MG63 (cell line): Measurements from ENCODE around the gene RNF113B. TPM values are rescaled to one million over a fixed set of nuclear protein-coding genes. Genes with fewer than 3 reads are reported as not detected.
A peak's percentile ranks its signal among the peaks of the same experiment; 100 is the strongest.

Experiments used
- DNase-seq: peaks from one replicate; pipeline ENCODE4 v3.0.0-alpha.2; 2020
- H3K27me3 ChIP-seq: fragments of 250-450 bp; sonication (Bioruptor Pico); 2 replicates; pipeline ENCODE4 v1.5.1; 2020; ENCODE audit warnings: mild to moderate bottlenecking, moderate library complexity
- H3K36me3 ChIP-seq: fragments of 250-450 bp; sonication (Bioruptor Pico); 2 replicates; pipeline ENCODE4 v1.5.1; 2020; ENCODE audit warnings: mild to moderate bottlenecking, moderate library complexity
- H3K4me3 ChIP-seq: fragments of 250-450 bp; sonication (Bioruptor Pico); 2 replicates; pipeline ENCODE4 v1.5.1; 2020; ENCODE audit warnings: mild to moderate bottlenecking, moderate library complexity
- H3K9me3 ChIP-seq: fragments of 250-450 bp; sonication (Bioruptor Pico); 2 replicates; pipeline ENCODE4 v1.5.1; 2020; ENCODE audit warnings: mild to moderate bottlenecking, moderate library complexity
- total RNA-seq: library from RNA; depleted of rRNA; stranded (reverse); fragments of >200 nt; shearing (Covaris generic); gene quantifications from 2 replicates; pipeline ENCODE4 v1.2.3, GENCODE V29; 2014; ENCODE audit warnings: low replicate concordance

The RNF113B gene
- total RNA-seq, 1 experiment from 2014 or later = not detected

DNA sequence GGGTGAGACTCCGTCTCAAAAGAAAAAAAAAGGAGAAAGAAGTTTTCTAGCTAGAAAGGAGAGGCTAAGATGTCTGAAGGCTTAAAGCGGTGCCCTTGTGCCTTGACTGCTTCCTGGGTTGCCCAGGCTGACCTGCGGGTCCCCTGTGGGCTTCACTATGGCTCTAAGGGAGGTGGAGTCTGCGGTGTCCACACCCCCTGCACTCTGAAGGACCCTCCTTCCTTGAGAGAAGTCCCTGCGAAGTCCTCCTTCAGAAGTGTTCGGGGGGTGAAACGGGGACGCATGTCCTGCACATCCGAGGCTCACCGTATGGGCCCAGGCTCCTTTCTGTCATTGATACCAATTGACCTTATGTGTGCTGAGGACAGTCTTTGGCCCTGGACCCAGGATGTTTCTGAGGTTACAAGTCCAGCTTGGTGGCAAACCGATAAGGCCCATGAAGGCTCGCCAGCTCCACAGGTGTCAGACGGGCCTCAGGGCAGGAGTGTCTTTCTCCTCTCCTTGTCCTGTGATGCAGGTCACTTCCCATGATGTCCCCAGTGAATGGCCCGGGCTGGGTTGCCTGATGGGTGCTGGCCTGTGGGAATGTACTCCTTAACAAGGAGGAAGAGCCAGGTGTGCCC is 11.6 kb upstream of the RNF113B start:
- Histone ChIP-seq H3K36me3 (no peaks in the 10 kb centered on the region), H3K9me3 (no peaks in the 10 kb centered on the region), H3K27me3 (no peaks in the 10 kb centered on the region), H3K4me3 (no peak overlapping the region)
- no peak for DNase-seq

DNA sequence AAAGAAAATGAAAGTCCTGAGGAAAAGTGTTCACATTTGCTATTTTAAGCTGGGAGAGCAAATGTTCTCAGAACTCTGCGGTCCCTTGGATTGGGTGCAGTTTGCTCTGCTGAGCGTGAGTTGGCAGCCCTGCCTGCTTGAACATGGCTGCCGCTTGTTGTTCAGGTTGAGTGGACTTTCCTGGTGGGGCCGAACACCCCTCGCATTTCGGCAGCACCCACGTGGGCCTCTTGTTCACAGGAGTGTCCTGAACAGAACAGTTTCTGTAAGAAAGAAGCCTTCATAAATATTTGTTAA is 10.8 kb upstream of the RNF113B start:
- Histone ChIP-seq H3K9me3 (no peaks in the 10 kb centered on the region), H3K27me3 (no peaks in the 10 kb centered on the region), H3K36me3 (no peaks in the 10 kb centered on the region), H3K4me3 (no peak overlapping the region)
- no peak for DNase-seq

DNA sequence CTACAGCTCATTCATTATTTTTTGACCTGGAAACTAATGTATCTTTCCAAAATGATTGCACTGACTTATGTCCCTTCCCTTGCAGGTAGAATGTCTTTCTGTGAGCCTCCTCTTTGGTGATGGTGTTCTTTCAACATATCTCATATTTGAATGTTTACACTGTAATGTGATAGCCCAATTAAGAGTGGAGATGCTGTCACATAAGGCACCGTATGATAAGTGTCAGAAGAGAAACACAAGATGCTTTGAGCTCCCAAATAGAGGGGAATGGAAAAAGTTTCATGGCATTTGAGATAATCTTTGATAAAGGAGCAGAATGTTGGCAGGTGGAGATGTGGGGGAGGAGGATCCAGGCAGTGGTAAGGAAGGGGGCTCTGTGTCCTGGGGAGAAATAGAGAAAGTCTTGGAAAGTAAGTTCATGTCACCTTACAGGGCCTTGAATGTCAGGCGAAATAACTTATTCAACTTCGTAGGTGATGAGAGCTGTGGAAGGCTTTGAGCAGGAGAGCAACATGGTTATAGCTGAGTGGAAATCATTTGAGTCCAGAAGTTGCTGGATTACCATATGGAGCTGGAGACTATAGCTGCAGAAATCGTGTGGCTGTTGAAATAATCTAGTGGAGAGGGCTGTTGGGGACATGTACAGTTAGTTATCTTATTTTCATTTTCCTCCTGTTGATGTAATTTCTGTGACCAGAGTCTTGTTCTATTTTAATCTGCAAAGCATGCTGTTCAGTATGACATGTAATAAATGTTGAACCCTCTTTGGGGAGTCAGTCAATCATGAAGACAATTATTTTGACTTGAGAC is 10.3 kb upstream of the RNF113B start:
- DNase-seq = no peak
- Histone ChIP-seq H3K36me3 (no peaks in the 10 kb centered on the region), H3K9me3 (no peaks in the 10 kb centered on the region), H3K27me3 (no peaks in the 10 kb centered on the region), H3K4me3 (no peak overlapping the region)

DNA sequence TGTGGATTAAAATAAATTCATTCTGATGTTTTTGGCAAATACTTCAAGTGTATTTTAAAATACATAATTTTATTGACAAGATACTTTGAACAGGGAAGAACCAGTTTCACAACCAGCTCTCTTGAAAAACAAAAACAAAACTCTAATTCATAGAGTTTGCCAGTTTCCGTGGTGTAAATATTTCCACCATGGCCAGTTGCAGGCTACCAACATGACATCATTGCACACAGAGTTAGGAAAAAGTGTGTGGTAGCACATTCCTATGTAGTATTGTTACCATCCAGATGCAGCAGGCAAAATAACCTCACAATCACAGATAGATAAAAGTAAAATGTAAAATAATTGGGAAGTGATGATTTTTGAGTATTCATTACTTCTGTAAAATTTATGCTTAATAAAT is 7.7 kb upstream of the RNF113B start:
- H3K27me3 ChIP-seq = no peaks in the 10 kb centered on the region
- no peaks in the 10 kb centered on the region for H3K36me3 ChIP-seq
- H3K9me3 ChIP-seq = no peaks in the 10 kb centered on the region
- no peak overlapping the region for H3K4me3 ChIP-seq
- no peak for DNase-seq

DNA sequence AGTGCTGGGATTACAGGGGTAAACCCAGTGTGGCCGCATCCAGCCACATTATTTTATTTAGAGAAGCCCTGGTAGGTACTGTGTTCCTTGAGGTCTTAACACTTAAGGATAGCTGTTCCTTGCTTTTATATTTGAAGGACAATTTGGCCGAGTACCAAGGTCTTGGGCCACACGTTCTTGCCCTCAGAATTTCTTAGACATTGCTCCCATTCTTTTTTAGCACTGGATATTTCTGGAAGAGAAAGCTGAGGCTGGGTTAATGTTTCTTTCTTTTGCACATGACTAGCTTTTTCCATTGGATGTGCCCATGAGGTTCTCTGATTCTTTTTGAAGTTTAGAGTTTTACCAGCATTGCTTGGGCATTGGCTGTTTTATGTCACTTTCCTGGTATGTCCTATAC is 5.5 kb upstream of the RNF113B start:
- Histone ChIP-seq H3K36me3 (peaks cover 10% of the 10 kb centered on the region; the same call in 1 of the 2 replicates), H3K27me3 (no peaks in the 10 kb centered on the region), H3K9me3 (no peaks in the 10 kb centered on the region), H3K4me3 (no peak overlapping the region)
- DNase-seq = no peak

DNA sequence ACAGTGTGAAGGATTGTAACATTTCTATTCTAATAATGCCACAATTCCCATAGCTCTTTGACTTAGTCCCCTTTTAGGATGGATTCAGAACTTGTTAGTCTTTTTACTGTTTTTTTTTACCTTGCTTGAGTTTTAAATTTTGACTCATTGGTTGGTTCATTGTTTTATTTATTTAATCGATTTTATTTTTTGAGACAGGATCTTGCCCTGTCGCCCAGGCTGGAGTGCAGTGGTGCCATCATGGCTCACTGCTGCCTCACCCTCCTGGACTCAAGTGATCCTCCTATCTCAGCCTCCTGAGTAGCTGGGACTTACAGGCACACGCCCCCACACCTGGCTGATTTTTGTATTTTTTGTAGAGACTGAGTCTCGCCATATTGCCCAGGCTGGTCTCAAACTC is 5.1 kb upstream of the RNF113B start:
- Histone ChIP-seq H3K27me3 (no peaks in the 10 kb centered on the region), H3K9me3 (no peaks in the 10 kb centered on the region), H3K36me3 (peaks cover 10% of the 10 kb centered on the region; the same call in 1 of the 2 replicates), H3K4me3 (no peak overlapping the region)
- DNase-seq = no peak

DNA sequence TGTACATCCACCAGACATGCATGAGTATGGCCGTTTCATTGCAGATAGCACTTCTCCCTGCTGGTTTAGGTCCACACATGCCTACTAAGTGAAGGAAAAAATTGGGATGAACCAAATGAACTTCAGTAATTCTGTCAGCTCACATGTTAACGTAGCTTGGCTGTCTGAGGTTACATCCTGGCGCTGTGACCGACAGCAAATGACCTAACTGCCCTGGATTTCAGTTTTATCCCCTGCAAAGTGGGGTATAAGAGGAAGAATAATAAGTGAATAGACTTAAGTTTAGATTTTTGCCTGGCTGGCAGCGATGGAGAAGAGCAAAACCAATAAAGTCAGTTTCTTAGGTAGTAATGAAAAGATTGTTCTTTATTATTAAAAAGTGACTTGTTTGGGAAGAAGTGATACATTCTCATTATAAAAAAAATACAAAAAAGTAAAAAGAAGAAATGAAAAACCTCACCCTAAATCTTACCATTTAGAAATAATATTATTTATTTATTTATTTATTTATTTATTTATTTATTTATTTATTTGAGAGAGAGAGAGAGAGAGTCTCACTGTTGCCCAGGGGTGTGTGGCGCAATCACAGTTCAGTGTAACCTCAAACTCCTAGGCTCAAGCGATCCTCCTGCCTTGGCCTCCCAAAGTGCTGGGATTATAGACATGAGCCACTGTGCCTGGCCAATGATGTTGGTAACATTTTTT is 4.2 kb upstream of the RNF113B start:
- Histone ChIP-seq H3K36me3 (peaks cover 10% of the 10 kb centered on the region; the same call in 1 of the 2 replicates), H3K27me3 (no peaks in the 10 kb centered on the region), H3K9me3 (no peaks in the 10 kb centered on the region), H3K4me3 (no peak overlapping the region)
- DNase-seq = peak; percentile 23

DNA sequence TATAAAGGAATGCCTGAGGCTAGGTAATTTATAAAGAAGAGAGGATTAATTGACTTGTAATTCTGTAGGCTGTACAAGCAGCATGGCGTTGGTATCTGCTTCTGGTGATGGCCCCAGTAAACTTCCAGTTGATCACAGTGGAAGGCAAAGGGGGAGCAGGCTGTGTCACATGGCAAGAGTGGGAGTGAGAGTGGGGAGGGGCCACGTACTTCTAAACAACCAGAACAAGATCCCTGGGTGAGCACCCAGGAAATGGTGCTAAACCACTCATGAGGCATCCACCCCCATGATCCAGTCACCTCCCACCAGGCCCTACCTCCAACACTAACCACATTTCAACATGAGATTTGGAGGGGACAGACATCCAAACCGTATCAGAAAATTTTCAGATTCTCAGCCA is 3.0 kb upstream of the RNF113B start:
- no peaks in the 10 kb centered on the region for H3K9me3 ChIP-seq
- no peak overlapping the region for H3K4me3 ChIP-seq
- peak; percentile 13 for DNase-seq
- H3K27me3 ChIP-seq = no peaks in the 10 kb centered on the region
- peaks cover 10% of the 10 kb centered on the region; the same call in 1 of the 2 replicates for H3K36me3 ChIP-seq

DNA sequence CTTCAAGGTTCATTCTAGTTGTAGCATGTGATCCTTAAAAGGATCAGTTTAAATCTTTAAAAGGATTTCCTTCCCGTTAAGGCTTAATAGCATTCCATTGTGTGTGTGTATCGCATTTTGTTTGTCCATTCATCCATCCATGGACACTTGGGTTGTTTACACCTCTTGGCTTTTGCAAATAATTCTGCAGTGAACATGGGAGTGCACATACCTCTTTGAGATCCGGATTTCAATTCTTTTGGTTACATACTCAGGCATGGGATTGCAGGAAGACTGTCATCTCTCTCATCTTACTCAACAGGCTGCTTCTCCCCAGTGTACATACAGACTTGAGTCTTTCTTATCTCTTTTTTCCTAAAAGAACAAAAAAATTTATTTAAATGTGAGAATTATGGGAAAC is 1.2 kb downstream of the RNF113B start:
- DNase-seq = no peak
- no peaks in the 10 kb centered on the region for H3K9me3 ChIP-seq
- H3K36me3 ChIP-seq = peaks cover 10% of the 10 kb centered on the region; the same call in 1 of the 2 replicates

DNA sequence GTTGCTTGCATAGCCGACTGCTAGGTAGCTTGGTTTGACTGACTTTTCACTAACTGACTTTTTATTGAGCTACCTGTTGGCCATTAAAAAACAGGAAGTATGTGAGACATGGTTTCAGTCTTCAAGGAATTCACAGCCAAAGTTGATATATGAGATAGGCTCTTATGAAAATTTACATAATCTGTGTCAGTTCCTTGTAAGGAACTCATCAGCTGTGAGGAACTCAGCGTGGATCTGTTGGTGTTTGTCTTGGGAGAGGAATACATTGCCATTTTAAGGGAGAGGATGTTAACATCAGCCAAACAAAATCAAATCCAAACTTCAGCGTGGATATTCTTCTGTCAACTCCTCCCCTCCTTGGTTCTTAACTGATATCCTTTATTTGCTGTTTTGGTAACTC is 2.0 kb downstream of the RNF113B start:
- H3K4me3 ChIP-seq = no peak overlapping the region
- DNase-seq = no peak
- peaks cover 10% of the 10 kb centered on the region; the same call in 1 of the 2 replicates for H3K36me3 ChIP-seq
- no peaks in the 10 kb centered on the region for H3K9me3 ChIP-seq
- no peaks in the 10 kb centered on the region for H3K27me3 ChIP-seq

More for the DNA sequence above, 1.2 kb downstream of the RNF113B start:
- H3K4me3 ChIP-seq = no peak overlapping the region
- no peaks in the 10 kb centered on the region for H3K27me3 ChIP-seq

DNA sequence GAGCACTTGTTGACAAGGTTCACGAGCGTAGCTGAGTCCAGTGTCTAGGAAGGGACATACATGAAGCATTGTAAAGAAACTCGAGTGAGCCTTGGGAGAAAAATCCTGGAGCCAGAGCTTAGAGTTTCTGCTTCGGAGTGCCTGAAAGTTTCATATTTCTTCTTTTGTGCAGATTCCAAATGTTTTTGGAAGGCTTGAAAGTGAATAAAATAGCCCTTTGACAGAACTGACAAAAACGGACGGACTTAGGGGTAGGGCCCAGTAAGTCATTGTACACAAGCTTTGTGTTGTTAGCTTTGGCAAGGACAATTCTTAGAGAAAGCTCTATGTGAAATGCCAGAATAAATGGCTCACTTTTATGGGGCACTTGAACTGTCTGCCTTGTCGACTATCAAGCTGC is 2.8 kb downstream of the RNF113B start:
- H3K27me3 ChIP-seq = no peaks in the 10 kb centered on the region
- H3K4me3 ChIP-seq = no peak overlapping the region
- H3K36me3 ChIP-seq = peaks cover 10% of the 10 kb centered on the region; the same call in 1 of the 2 replicates
- H3K9me3 ChIP-seq = no peaks in the 10 kb centered on the region
- no peak for DNase-seq

DNA sequence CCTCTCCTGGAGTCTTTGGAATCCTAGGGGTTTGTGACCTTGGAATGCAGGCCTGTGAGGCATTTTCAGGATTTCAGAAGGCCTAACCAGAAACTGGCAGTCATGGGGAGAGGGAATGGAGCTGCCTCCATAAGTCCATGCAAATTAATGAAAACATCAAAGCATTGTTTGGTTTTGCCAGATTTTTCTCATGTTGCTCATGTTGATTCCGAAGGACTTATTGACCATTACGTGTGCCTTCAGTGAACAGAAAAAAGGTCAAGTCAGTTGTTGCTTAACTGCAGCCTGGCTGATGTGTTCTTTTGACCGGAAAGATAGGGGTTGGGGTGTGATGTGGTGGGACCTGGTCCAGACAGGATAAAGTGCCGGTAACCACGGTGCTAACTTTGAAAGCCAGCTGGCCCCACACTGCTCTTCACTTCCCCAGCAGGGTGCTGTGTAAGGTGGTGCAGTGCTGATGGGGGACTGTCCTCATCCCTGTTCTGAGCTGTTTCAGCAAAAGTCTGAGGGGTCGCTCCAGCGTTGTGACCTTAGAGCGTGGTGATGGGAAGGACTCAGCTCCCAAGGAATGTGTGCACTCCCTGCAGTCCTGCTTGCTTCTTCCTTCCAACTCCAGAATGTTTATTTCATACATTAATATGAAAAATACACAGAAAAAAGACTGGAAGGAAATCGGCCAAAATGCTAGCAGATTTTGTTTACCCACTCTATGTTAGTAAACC is 3.5 kb downstream of the RNF113B start:
- peaks cover 4% of the 10 kb centered on the region; the same call in 1 of the 2 replicates for H3K36me3 ChIP-seq
- H3K27me3 ChIP-seq = no peaks in the 10 kb centered on the region
- H3K9me3 ChIP-seq = no peaks in the 10 kb centered on the region
- no peak overlapping the region for H3K4me3 ChIP-seq
- peak; percentile 83 for DNase-seq

DNA sequence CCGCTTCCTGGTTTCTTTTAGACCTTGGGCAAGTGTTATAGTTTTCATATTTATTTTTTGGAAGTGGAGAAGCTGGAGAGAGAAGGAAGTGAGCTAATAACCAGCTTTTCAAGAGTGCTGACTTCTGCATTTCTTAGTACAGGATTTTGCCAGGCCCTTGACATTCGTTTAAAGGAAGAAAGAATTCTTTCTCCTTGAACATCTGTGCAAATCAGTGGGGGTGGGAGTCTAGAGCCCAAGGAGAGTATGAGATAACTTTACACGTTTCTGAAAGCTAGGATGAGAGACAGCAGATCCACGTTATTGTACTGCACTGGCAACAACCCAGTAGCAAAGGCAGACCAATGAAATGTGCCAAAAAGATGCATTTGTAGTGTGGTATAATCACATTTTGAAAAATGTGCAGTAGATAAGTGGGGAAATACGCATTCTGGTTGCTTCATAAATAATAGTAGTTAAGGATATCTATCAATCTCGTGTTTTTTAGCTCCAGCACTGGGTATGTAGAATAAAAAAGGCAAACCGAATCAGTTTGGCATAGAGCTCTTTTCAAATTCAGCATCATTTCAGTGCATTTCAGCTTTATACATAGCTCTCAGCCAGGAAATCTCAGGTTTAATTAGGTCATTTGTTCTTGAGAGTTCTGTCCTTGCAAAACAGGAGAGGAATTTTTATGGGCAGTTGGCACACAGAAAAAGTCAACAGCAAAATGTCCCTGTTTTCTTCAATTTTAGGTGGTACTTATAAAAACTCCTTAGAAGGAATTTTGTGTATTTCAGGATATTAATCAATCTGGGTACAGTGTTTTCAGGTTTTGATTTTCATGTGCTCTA is 4.3 kb downstream of the RNF113B start:
- Histone ChIP-seq H3K4me3 (no peak overlapping the region; the same call in 1 of the 2 replicates), H3K27me3 (no peaks in the 10 kb centered on the region), H3K9me3 (no peaks in the 10 kb centered on the region), H3K36me3 (no peaks in the 10 kb centered on the region)
- DNase-seq = no peak

DNA sequence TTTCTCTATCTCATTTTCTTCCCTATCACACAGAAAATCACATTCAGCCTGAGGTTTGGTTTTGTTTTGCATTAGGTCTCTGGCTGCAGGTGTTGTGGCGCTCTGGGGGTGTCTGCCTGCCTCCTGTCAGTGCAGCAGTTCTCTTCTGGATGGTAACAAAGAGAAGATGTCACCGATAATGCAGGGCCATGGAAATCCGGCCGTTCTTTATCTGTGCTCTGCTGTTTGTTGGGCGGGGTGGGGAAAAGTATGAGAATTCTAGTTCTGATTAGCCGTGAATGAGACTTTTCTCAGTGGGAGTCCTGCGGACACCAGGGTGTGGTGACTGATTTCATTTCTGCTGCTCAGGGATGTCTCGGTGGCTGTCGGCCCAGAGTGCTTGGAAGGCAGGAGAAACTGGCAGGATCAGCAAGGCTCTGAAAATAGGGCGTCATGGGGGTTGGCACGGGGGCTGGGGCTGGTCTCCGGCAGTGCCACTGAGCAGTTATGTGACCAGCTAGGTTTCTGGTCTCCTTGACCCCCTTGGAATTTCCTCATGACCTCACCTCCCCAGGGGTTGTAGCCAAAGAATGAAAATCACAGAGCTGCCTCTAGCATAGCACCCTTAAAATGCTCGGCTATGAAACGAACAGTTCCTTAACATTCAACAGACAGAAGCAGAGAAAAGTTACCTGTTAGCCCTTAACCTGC is 5.0 kb downstream of the RNF113B start:
- DNase-seq = peak; percentile 92
- Histone ChIP-seq H3K27me3 (no peaks in the 10 kb centered on the region), H3K4me3 (no peak overlapping the region; the same call in 1 of the 2 replicates), H3K36me3 (no peaks in the 10 kb centered on the region), H3K9me3 (no peaks in the 10 kb centered on the region)

DNA sequence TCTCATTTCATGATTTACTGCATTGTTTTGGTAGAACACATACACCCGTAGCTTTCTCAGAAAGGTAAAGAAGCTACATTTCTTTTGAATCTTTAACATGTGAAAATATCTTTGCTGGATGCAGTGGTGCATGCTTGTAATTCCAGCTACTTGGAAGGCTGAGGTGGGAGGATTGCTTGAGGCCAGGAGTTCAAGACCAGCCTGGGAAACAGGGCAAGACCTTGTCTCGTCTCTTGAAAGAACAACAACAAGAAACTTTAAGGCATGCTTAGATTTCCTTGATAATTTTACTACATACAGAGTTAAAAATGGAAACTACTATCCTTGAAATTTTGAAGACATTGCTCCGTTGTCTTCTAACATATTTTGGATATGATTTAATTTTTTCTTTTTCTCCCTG is 7.7 kb downstream of the RNF113B start:
- no peak overlapping the region for H3K4me3 ChIP-seq
- H3K36me3 ChIP-seq = no peaks in the 10 kb centered on the region
- H3K27me3 ChIP-seq = no peaks in the 10 kb centered on the region
- H3K9me3 ChIP-seq = no peaks in the 10 kb centered on the region
- no peak for DNase-seq

DNA sequence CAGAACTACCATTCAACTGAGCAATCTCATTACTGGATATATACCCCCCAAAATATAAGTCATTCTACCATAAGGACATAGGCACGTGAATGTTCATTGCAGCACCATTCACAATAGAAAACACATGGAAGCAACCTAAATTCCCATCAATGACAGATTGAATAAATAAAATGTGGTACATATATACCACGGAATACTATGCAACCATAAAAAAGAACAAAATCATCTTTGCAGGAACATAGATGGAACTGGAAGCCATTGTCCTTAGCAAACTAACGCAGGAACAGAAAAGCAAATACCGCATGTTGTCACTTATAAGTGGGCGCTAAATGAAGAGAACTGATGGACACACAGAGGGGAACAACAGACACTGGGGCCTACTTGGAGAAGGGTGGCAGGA is 14.1 kb downstream of the RNF113B start:
- Histone ChIP-seq H3K36me3 (peaks cover 3% of the 10 kb centered on the region; the same call in 1 of the 2 replicates), H3K27me3 (no peaks in the 10 kb centered on the region), H3K4me3 (no peak overlapping the region), H3K9me3 (no peaks in the 10 kb centered on the region)
- DNase-seq = no peak
